ENCODE results near the gene SH2D3A. TPM values are rescaled to one million over a fixed set of nuclear protein-coding genes. Genes with fewer than 3 reads are reported as not detected.
A peak's percentile ranks its signal among the peaks of the same experiment; 100 is the strongest.

SH2D3A gene
- polyA plus RNA-seq, 3 donors, result 0.11 TPM; not detected in 2

DNA sequence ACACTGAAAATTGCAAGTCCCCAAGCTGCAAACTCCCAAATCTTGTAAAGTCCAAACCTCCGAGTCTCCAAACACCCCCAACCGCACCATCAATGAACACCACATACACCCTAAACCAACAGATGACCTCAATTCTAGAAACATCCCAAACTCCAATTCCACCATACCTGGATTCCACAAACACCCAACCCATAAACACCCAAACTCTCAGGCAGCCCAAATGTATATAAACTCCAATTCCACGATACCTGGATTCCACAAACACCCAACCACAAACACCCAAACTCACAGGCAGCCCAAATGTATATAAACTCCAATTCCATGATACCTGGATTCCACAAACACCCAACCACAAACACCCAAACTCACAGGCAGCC is 47.3 kb downstream of the SH2D3A start:
- H3K4me1 ChIP-seq (ENCODE audit: control insufficient read depth in 1 of 2, insufficient read depth in 2 of 2, low read length in 2 of 2), result peaks cover 51 to 60% of the 10 kb centered on the region in 2 donors
- 100% methylated on average over 3 of the region's 3 CpGs for WGBS (ENCODE audit: insufficient coverage)
- Mint-ChIP-seq H3K27ac (peak overlapping the region in 5 of 7 donors; percentile 16 to 92 (median 27)), H3K27me3 (ENCODE audit: low read depth in 3 of 3) (peaks cover 9 to 16% (median 12%) of the 10 kb centered on the region in 3 donors), H3K36me3 (no peaks in the 10 kb centered on the region), H3K4me1 (peaks cover 54% of the 10 kb centered on the region), H3K9me3 (peaks cover 0 to 6% (median 1%) of the 10 kb centered on the region in 7 donors), H3K4me3 (peak overlapping the region in 1 of 2 donors; percentile 82)
- intact Hi-C loops (cut with micrococcal nuclease), result loop anchor here in 1 of 2 donors (5.0 kb wide), 1 partner anchor 33 kb away; no protein-coding TSS in a partner anchor
- no peak overlapping the region for H2AFZ ChIP-seq (ENCODE audit: insufficient read depth, low read depth, low read length, poor library complexity, severe bottlenecking)
- peaks cover 0 to 5% of the 10 kb centered on the region in 2 donors for H3K27me3 ChIP-seq (ENCODE audit: control insufficient read depth in 2 of 2, insufficient read depth in 2 of 2, low read length in 2 of 2)
- no peak overlapping the region for H3K4me3 ChIP-seq (replicated peaks in 1 of 3; ENCODE audit: low read depth in 2 of 3, low read length in 3 of 3)
- H3K79me2 ChIP-seq (ENCODE audit: insufficient read depth, low read length), result no peaks in the 10 kb centered on the region
- no peak overlapping the region for H3K27ac ChIP-seq (ENCODE audit: low read depth in 1 of 2, low read length in 2 of 2)
- no peaks in the 10 kb centered on the region for H3K36me3 ChIP-seq (replicated peaks in 1 of 2; ENCODE audit: control insufficient read depth in 1 of 2, insufficient read depth in 2 of 2, low read length in 2 of 2)
- DNase-seq, result no peak
- H3K9ac ChIP-seq (ENCODE audit: insufficient read depth, low read length, poor library complexity, severe bottlenecking), result no peak overlapping the region
- no peaks in the 10 kb centered on the region for H4K20me1 ChIP-seq (ENCODE audit: insufficient read depth, low read length)
- H3K9me3 ChIP-seq (replicated peaks in 1 of 2; ENCODE audit: control insufficient read depth in 1 of 2, insufficient read depth in 1 of 2, low read length in 2 of 2), result no peaks in the 10 kb centered on the region
- TF ChIP-seq, protein P1, sequence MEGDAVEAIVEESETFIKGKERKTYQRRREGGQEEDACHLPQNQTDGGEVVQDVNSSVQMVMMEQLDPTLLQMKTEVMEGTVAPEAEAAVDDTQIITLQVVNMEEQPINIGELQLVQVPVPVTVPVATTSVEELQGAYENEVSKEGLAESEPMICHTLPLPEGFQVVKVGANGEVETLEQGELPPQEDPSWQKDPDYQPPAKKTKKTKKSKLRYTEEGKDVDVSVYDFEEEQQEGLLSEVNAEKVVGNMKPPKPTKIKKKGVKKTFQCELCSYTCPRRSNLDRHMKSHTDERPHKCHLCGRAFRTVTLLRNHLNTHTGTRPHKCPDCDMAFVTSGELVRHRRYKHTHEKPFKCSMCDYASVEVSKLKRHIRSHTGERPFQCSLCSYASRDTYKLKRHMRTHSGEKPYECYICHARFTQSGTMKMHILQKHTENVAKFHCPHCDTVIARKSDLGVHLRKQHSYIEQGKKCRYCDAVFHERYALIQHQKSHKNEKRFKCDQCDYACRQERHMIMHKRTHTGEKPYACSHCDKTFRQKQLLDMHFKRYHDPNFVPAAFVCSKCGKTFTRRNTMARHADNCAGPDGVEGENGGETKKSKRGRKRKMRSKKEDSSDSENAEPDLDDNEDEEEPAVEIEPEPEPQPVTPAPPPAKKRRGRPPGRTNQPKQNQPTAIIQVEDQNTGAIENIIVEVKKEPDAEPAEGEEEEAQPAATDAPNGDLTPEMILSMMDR (IDR thresholded peaks at IDR 0.05), result no peak
- H3K4me2 ChIP-seq (replicated peaks; ENCODE audit: extremely low read depth, low read length, poor library complexity, severe bottlenecking), result peak overlapping the region; percentile 68

DNA sequence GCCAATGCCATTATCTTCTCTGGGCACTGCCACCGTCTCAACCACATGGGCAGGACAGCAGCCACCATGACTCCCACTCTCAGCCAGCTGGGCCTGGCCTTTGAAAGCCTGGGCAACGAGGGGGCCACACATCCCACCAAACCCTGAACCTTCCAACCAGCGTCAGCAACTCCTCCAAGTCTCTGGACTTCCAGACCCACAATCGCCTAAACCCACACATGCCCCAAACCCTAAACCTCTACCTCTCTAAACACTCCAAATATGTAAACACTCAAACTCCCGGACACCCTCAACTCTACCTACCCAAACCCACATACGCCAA is 47.7 kb downstream of the SH2D3A start:
- Histone ChIP-seq H3K79me2 (ENCODE audit: insufficient read depth, low read length) (no peaks in the 10 kb centered on the region), H3K27me3 (ENCODE audit: control insufficient read depth in 2 of 2, insufficient read depth in 2 of 2, low read length in 2 of 2) (peaks cover 0 to 5% of the 10 kb centered on the region in 2 donors), H3K9ac (ENCODE audit: insufficient read depth, low read length, poor library complexity, severe bottlenecking) (no peak overlapping the region), H4K20me1 (ENCODE audit: insufficient read depth, low read length) (no peaks in the 10 kb centered on the region), H3K36me3 (replicated peaks in 1 of 2; ENCODE audit: control insufficient read depth in 1 of 2, insufficient read depth in 2 of 2, low read length in 2 of 2) (no peaks in the 10 kb centered on the region), H3K4me3 (replicated peaks in 1 of 3; ENCODE audit: low read depth in 2 of 3, low read length in 3 of 3) (no peak overlapping the region), H3K9me3 (replicated peaks in 1 of 2; ENCODE audit: control insufficient read depth in 1 of 2, insufficient read depth in 1 of 2, low read length in 2 of 2) (no peaks in the 10 kb centered on the region), H3K4me2 (replicated peaks; ENCODE audit: extremely low read depth, low read length, poor library complexity, severe bottlenecking) (no peak overlapping the region), H3K27ac (ENCODE audit: low read depth in 1 of 2, low read length in 2 of 2) (no peak overlapping the region), H3K4me1 (ENCODE audit: control insufficient read depth in 1 of 2, insufficient read depth in 2 of 2, low read length in 2 of 2) (peaks cover 46 to 56% of the 10 kb centered on the region in 2 donors), H2AFZ (ENCODE audit: insufficient read depth, low read depth, low read length, poor library complexity, severe bottlenecking) (no peak overlapping the region)
- no peaks in the 10 kb centered on the region for H3K36me3 Mint-ChIP-seq
- peak overlapping the region in 4 of 7 donors; percentile 16 to 87 (median 32) for H3K27ac Mint-ChIP-seq
- peaks cover 0 to 6% (median 0%) of the 10 kb centered on the region in 7 donors for H3K9me3 Mint-ChIP-seq
- intact Hi-C loops (cut with micrococcal nuclease), result no loop called here
- H3K27me3 Mint-ChIP-seq (ENCODE audit: low read depth in 3 of 3), result peaks cover 9 to 17% (median 12%) of the 10 kb centered on the region in 3 donors
- no peak overlapping the region for H3K4me3 Mint-ChIP-seq
- 91% methylated on average over 6 of the region's 6 CpGs for WGBS (ENCODE audit: insufficient coverage)
- H3K4me1 Mint-ChIP-seq, result peaks cover 49% of the 10 kb centered on the region
- TF ChIP-seq, protein P1 (IDR thresholded peaks at IDR 0.05), result no peak
- DNase-seq, result no peak

Measured in CD14-positive monocyte (primary cell).